ENCODE results near the gene NPR1. TPM values are rescaled to one million over a fixed set of nuclear protein-coding genes. Genes with fewer than 3 reads are reported as not detected.
"Not testable (repeated sequence)": the region's sequence is repeated elsewhere in the genome, so short reads cannot be mapped to it uniquely, and the experiment has no call there.

The NPR1 gene
- 61.2 TPM for polyA plus RNA-seq (ENCODE audit: insufficient read length)
- long read RNA-seq, donor 1, full-length matches to known transcripts = 9 of 16 reads
- long read RNA-seq, donor 1, partial matches to known transcripts = 7 of 16 reads
- long read RNA-seq, donor 1, other reads (novel, unspliced or antisense) = 0 of 16 reads
- long read RNA-seq, donor 2, full-length matches to known transcripts = 4 of 4 reads
- long read RNA-seq, donor 2, partial matches to known transcripts = 0 of 4 reads
- long read RNA-seq, donor 2, other reads (novel, unspliced or antisense) = 0 of 4 reads
- long read RNA-seq, donor 3, partial matches to known transcripts = 8 of 8 reads
- long read RNA-seq, donor 3, other reads (novel, unspliced or antisense) = 0 of 8 reads
- long read RNA-seq, donor 4 = 0 reads
- long read RNA-seq, donor 5, full-length matches to known transcripts = 4 of 4 reads
- long read RNA-seq, donor 5, partial matches to known transcripts = 0 of 4 reads
- long read RNA-seq, donor 5, other reads (novel, unspliced or antisense) = 0 of 4 reads
- long read RNA-seq, donor 6, full-length matches to known transcripts = 6 of 18 reads
- long read RNA-seq, donor 6, partial matches to known transcripts = 12 of 18 reads
- long read RNA-seq, donor 6, other reads (novel, unspliced or antisense) = 0 of 18 reads
- long read RNA-seq, donor 7, full-length matches to known transcripts = 5 of 32 reads
- long read RNA-seq, donor 7, partial matches to known transcripts = 27 of 32 reads
- long read RNA-seq, donor 7, other reads (novel, unspliced or antisense) = 0 of 32 reads
- long read RNA-seq, donor 8, full-length matches to known transcripts = 4 of 4 reads
- long read RNA-seq, donor 8, partial matches to known transcripts = 0 of 4 reads
- long read RNA-seq, donor 8, other reads (novel, unspliced or antisense) = 0 of 4 reads

GRCh38 chr1:153678519-153679336 lies at the start of gene NPR1:
TSS of gene NPR1 (plus strand) at chr1:153678688. CDS start at chr1:153679109, 421 bp downstream.
- no peak for DNase-seq

GRCh38 chr1:153629343-153629665 lies 49.2 kb upstream of the NPR1 start:
- DNase-seq = no peak

GRCh38 chr1:153629971-153630370 lies 48.5 kb upstream of the NPR1 start:
- DNase-seq = no peak

GRCh38 chr1:153630384-153630783 lies 48.1 kb upstream of the NPR1 start:
- DNase-seq = no peak

GRCh38 chr1:153631047-153632022 lies 47.2 kb upstream of the NPR1 start:
- DNase-seq = no peak

- no peak for DNase-seq
Observed at GRCh38 chr1:153633161-153633753, 45.2 kb upstream of the NPR1 start.

- peak; percentile 97 for DNase-seq
Observed at GRCh38 chr1:153633754-153634665, 44.5 kb upstream of the NPR1 start, which contains the start of gene CHTOP. TSS of gene CHTOP (plus strand) at chr1:153634066. CDS start at chr1:153636589, 2,523 bp downstream.

- DNase-seq = no peak
Observed at GRCh38 chr1:153635872-153636271, 42.6 kb upstream of the NPR1 start.

GRCh38 chr1:153636312-153636711 lies 42.2 kb upstream of the NPR1 start:
- no peak for DNase-seq

- DNase-seq = no peak
Observed at GRCh38 chr1:153638261-153638660, 40.2 kb upstream of the NPR1 start.

GRCh38 chr1:153639280-153639679 lies 39.2 kb upstream of the NPR1 start:
- DNase-seq = no peak

- not testable (repeated sequence) for DNase-seq
Observed at GRCh38 chr1:153640213-153640612, 38.3 kb upstream of the NPR1 start.

- no peak for DNase-seq
Observed at GRCh38 chr1:153640861-153641260, 37.6 kb upstream of the NPR1 start.

GRCh38 chr1:153642161-153642560 lies 36.3 kb upstream of the NPR1 start:
- no peak for DNase-seq

GRCh38 chr1:153643100-153643499 lies 35.4 kb upstream of the NPR1 start:
- no peak for DNase-seq

- DNase-seq = no peak
Observed at GRCh38 chr1:153643816-153644215, 34.7 kb upstream of the NPR1 start.

- DNase-seq = no peak
Observed at GRCh38 chr1:153646672-153647345, 31.7 kb upstream of the NPR1 start.

- DNase-seq = no peak
Observed at GRCh38 chr1:153647346-153647714, 31.2 kb upstream of the NPR1 start.

All from left kidney (tissue), 8 donors.